HG02981 (cell line): Measurements from ENCODE around the gene TLX2.
"Not testable (repeated sequence)": the region's sequence is repeated elsewhere in the genome, so short reads cannot be mapped to it uniquely, and the experiment has no call there.

Experiments
- ATAC-seq: cut with Tn5 transposase; IDR thresholded peaks from one replicate; pipeline ENCODE4 v1.9.1; 2021; ENCODE audit warnings: mild to moderate bottlenecking, moderate library complexity; ENCODE audit not compliant: unreplicated experiment

The TLX2 gene

DNA sequence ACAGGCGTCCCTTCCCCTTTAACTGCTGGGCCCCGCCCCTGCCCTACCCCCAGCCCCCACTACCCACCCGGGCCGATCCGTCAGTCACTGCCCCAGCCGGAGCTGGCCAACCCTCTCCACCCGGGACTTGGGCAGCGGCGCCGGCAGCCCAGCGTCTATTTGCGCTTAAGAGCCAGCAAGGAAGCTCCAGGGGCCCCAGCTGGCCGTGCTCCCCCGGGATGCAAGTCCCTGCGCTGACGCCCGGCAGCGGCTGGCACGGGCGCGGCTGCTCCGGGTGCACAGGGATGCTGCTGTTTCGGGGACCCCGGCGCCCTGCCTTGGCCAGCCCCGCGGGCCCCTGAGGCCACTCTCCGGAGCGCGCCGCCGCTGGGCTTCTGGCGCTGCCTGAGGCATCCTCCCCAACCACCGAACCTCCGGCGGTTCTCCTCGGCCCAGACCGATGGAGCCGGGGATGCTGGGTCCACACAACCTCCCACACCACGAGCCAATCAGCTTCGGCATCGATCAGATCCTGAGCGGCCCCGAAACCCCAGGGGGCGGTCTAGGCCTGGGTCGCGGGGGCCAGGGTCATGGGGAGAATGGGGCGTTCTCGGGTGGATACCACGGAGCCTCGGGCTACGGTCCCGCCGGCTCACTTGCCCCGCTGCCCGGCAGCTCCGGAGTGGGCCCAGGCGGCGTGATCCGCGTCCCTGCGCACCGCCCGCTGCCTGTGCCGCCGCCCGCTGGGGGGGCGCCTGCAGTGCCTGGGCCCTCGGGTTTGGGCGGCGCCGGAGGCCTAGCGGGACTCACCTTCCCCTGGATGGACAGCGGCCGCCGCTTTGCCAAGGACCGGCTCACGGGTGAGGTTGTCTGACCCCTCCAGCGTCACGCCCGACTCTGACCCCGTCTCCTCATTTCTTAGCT lies at the start of gene TLX2:
Gene TLX2, plus strand, starts transcription at position 83 of the 903 bp plus-strand sequence. Its CDS starts 357 bp downstream, at position 440.
- no peak for ATAC-seq

DNA sequence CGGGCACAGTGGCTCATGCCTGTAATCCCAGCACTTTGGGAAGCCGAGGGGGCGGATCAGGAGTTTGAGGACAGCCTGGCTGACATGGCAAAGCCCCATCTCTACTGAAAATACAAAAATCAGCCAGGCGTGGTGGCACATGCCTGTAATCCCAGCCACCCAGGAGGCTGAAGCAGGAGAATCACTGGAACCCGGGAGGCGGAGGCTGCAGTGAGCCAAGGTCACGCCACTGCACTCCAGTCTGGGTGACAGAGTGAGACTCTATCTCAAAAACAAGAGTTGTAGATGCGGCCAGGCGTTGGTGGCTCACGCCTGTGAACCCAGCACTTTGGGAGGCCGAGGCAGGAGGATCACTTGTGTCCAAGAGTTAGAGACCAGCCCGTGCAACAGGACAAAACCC lies 43.5 kb upstream of the TLX2 start:
- not testable (repeated sequence) for ATAC-seq

DNA sequence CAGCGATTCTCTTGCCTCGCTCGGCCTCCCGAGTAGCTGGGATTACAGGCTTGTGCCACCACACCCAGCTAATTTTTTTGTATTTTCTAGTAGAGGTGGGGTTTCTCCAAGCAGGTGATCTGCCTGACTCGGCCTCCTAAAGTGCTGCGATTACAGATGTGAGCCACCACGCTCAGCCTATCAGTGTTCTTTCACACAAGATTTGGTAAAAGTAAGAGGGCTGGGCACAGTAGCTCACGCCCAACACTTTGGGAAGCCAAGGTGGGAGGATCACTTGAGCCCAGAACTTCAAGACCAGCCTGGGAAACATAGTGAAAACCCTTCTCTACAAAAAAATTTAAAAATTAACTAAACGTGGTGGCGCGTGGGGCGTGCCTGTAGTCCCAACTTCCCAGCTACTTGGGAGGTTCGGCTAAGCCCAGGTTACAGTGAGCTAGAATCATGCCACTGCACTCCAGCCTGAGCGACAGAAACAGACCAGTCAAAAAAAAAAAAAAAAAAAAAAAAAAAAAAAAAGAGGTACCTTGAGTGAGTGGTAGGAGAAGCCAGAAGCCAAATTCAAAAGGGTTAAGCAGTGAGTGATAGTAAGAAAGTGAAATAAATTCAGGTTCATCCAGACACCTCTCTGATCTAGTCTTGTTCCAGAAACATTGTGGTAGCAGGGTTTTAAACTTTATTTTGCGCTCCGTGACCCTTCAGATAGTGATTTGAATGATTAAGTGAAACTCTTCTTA lies 42.8 kb upstream of the TLX2 start:
- no peak for ATAC-seq

DNA sequence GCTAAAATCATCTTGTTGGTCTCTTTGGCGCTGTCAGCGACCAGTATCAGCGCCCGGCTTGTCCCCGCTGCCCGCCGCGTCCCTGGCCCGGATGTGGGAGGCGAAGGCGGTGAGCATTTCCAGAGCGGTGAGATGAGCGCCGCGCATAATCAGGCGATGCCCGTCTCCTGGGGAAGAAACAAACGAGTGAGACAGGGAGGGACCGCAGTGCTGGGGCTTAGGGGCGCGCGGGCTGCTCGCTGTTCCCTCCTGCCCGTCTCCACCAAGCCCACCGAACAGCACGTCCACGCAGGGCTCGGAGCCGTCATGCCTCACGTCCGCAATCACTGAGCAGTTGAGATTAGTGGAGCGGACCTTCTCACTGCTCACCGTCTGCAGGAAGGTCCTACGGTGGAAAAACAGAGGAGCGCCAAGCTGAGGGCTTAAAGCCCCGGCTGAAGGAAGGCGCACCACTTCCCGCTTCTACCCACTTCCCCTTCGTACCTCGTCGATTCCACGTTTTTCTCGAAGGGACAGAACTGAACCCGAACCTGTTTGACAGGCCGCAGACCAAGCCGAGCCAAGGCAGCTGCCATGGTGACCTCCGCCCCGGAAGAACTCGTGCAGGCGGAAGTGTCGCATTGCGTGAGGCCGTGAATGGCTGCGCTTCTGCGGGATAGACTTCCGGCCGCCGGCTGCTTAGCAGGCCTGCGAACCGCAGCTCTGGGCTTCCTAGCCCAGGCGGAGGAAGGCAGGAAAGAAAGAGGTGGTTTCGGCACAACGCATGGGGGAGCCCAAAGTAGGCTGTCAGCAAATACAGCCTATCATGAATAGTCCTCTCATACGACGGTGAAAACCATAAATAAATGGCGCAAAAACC lies 41.9 kb upstream of the TLX2 start, which contains the start of gene MRPL53:
Gene MRPL53, minus strand, starts transcription at position 595 of the 859 bp plus-strand sequence. Its CDS starts 20 bp downstream, at position 575.
- ATAC-seq, result peak; percentile 77

DNA sequence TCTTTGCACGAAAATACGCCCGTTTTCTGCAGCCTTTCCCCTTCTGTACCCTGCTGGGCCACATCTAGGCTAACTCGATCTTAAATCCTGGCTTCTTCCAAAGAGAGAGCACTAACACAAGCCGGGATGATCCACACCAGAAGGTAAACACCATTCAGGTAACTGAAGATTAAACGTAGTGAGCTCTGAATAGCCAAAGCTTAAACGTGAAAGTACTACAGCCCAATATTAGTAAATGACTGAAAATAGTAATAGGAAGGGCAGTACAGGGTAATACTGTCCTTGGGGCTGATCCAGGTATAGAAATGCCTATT lies 41.3 kb upstream of the TLX2 start:
- peak; percentile 8 for ATAC-seq

DNA sequence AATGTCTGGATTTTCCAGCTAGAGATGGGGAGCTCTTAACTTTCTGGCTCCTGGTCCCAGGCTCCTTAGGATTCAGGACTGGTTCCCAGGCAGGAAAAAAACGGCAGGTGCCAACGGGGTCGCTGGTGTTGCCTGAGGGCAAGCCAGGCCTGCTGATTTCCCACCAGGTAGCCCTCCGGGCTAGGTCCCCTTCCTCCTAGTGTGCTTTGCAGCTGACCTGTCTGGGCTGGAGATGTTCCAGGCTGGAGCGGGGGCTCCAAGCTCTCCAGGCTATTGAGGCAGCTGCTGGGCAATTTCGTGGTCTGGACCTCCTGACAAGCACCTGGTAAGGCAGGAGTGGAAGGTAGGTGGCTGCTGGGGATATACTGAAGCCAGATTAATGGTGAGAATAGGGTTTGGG lies 39.8 kb upstream of the TLX2 start:
- ATAC-seq, result no peak

DNA sequence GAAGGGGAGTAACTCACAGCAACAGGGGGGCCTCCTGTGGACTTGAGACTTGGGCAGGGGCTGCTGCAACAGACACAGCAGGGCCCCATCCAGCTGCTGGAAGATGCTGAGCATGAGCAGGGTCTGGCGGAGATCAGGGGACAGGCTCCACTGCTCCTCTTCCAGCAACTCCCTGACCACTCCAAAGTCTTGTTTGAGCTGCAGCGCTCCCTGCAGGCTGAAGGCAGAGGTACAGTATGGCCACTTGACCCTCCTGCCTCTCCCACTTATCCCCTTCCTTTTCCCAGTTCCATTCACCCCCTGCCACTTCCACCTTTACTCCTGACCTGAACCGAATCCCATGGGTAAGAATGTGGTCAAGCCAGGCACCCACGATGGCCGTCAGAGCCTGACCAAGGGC lies 39.4 kb upstream of the TLX2 start:
- no peak for ATAC-seq

DNA sequence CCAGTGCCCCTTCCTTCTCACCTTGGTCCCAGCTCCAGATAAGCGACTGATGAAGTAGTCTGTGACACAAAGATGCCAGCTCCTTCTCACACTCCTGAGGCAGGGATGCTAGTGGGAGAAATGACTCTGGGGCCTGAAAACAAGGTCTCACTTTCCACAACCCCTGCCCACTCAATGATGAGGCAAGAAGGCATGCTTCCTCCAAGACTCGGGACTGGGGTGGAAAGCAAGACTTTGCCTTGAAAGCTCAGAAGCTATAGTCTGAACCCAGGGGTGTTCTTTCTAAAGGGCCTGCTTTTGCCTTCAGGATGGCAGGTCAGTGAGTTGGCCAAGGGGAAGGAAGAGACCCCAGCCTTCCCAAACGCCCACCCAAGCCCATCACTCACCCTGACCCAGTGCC lies 32.8 kb upstream of the TLX2 start:
- ATAC-seq, result no peak

DNA sequence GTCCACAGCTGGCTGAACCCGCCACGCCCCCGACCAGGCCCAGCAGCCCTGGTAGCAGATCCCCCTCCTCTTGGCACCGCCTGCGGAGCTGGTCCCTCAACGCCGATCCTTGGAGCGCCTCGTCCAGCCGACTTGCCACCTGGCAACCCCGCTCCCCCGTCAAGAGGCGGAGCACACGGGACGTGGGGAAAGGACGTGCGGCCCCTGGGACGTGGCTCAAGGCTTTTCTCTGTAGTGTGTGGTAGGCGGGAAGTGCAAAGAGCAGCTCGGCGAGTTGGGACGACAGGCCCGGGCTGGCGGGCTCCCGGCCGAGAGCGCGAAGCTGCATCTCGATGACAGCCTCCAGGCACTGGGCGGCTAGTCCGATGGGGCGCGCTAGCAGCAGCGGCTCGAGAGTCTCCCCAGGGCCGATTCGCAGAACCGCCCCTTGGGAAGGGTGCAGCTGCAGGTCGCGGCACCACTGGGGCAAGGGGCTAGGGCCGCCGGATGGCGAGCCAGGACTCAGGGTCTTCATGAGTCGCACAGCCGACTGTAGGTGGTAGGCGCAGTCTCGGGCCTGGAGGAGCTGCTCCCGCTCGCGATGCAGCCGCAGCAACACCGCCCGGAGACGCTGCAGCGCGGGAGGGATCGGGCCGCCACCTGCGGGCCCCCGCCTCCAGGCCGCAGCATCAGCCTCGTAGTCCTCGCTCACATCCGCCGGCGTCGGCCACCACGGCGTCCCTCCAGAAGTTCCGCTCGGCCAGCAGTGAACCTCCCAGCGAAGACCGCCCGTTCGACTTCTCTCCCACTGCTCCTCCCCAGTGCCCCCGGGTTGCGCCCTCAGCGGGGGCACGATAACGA lies 32.1 kb upstream of the TLX2 start:
- ATAC-seq, result peak; percentile 29

DNA sequence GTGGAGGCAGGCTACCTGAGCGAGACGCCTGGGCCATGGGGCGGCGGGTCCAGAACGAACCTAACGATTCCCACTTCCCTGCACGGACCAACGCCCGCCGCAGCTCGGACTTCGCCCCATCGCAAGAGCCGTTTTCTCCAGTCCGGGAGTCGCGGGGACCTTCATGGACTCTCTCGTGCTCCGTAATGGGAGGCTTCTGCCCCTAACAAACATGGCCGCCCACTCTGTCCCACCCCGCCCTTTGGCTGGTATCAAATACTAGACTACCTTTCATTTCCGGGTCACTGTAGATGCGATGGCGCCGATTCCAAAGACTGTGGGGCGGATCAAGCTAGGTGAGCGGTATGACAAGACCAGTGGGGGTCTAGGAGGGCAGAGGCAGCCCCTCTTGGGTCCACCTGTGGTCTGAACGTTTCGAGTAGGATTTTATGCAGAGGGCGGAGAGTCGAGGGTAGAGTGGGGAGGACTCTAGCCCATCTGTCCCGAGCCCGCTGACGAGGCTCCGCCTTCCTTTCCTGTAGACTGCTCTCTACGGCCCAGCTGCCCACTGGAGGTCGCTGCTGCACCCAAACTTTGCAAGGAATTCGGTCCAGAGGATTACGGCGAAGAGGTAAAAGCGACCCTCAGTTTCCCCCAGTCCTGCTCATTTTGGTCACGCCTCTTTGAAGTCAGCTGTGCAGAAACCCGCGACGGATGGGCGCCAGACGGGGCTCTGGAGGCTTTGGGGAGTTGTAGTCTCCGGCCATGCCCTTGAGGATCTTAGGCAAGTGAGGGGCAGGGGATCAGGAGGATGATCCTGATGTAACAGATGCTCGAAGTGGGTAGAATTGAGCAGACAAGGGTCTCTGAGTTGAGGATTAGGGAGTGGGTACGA lies 31.2 kb upstream of the TLX2 start, which contains the start of the genes CCDC142 and TTC31:
Gene CCDC142, minus strand, starts transcription at position 198 of the 874 bp plus-strand sequence. Its CDS starts 161 bp downstream, at position 37.
Gene TTC31, plus strand, starts transcription at position 281 of the 874 bp plus-strand sequence. Its CDS starts 15 bp downstream, at position 296.
- peak; percentile 92 for ATAC-seq

DNA sequence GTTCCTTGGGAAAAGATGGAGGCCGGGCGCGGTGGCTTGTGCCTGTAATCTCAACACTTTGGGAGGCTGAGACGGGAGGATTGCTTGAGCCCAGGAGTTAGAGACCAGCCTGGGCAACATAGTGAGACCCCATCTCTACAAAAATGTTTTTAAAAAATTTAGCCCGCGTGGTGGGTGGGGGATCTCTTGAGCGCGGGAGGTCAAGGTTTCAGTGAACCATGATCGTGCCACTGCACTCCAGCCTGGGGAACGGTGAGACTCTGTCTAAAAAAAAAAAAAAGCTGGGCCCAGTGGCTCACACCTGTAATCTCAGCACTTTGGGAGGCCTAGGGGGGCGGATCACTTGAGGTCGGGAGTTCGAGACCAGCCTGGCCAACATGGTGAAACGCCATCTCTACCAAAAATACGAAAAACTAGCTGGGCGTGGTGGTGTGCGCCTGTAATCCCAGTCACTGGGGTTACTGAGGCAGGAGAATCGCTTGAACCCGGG lies 30.5 kb upstream of the TLX2 start:
- ATAC-seq, result not testable (repeated sequence)

DNA sequence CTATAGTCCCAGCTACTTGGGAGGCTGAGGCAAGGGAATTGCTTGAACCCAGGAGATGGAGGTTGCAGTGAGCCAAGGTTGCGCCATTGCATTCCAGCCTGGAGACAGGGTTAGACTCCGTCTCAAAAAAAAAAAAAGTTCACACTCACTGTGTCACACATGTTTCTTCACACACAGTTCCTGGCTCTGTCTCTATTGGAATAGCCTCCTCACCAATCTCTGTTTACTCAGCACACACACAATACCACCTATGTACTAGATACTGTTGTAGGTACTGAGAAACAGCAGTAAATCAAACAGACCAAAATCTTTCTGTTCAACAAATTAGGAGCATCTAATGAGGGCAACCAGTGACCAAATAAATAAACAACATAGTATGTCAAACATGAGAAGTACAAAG lies 28.1 kb upstream of the TLX2 start:
- no peak for ATAC-seq

DNA sequence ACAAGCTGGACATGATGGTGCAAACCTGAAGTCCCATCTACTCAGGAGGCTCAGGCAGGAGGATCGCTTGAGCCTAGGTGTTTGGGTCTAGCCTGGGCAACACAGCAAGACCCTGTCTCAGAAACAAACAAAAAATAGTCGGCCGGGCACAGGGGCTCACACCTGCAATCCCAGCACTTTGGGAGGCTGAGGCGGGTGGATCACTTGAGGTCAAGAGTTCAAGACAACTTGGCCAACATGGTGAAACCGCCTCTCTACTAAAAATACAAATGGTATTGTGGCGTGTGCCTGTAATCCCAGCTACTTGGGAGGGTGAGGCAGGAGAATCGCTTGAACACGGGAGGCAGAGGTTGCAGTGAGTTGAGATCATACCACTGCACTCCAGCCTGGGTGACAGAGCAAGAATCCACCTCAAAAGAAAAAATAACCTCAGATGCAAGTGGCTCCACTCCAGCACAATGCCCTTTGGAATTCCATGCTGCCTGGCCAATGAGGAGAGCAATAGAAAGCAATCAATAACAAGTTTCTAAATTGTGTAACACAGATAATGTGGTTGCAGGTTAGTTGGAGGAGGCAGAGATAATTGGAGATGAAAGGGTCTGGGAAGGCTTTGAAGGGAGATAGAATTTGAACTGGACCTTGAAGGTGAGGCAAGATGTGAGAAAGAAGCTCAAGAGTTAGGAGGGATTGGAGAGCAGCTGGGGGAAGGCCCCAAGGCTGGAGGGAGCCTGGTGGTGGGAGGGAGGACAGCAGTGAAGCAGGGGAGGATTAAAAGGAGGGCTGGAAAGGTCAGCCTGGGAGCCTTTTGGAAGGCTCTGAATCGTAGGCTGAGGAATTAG lies 25.4 kb upstream of the TLX2 start:
- no peak for ATAC-seq

DNA sequence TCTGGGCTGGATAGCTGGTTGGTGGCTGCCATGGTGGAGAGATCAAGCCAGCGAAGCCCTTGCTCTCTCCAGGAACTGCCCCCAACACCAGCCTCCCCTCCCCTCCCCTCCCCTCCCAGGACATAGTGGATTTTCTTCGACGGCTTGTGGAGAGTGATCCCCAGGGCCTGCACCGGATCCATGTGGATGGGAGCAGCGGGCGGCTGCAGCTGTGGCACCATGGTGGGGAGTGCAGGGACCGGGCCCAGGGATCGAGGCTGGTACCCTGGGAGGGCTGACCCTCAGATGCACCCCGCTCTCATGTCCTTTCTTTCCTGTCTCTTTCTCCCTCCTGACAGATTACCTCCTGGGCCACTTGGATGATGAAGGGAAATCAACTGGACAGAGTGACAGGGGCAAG lies 24.3 kb upstream of the TLX2 start:
- ATAC-seq, result no peak

DNA sequence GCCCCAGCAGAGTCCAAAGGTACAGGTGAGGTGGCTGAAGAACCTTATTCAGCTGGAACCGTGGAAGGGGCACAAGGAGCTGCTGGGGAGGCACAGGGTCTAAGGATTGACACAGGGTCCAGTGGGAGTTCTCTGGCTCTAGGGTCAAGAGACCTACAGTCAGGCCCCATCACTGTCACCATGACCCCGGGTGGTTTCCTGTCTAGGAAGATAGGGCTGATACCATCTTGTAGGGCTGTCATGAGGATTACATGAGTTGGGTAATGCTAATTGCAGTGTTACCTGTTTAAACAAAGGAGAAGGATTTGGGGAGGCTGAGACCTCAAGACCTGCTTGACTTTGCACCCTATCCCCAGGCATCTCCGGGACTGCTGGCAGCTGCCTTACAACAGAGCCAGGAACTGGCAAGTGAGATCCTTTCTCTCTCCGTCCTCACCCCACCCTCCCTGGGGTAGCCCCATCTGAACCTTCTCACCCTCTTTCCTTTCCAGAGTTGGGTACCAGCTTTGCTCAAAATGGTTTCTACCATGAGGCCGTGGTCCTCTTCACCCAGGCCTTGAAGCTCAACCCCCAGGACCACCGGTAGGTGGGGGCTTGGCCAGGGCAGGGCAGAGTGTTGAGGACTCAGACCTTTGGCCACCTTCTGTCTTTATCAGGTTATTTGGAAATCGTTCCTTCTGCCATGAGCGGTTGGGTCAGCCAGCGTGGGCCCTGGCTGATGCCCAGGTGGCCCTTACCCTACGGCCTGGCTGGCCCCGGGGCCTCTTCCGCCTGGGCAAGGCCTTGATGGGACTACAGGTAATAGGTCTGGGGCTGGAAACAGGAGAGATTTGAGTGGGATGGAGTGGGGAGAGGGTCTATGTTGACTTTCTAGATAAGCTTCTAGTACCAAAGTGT lies 22.4 kb upstream of the TLX2 start:
- no peak for ATAC-seq

DNA sequence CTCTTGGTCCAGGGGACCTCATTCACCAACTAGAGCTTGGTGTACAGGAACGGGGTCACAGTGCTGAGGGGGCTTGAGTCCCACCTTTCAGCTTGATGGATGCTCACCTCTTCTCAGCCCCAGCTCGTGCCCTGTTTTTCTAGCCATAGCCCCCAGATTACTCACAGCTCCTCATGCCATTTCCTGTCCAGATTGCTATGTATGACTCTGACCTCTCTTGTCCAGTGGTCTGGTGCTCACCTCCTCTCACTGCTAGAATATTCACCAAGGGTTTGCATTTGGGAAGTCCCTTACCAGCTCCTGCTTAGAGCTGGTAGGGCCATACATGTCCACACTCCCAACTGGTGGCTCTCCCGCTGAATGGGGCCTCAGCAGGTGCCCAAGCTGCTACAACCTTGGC lies 20.7 kb upstream of the TLX2 start:
- ATAC-seq, result no peak

DNA sequence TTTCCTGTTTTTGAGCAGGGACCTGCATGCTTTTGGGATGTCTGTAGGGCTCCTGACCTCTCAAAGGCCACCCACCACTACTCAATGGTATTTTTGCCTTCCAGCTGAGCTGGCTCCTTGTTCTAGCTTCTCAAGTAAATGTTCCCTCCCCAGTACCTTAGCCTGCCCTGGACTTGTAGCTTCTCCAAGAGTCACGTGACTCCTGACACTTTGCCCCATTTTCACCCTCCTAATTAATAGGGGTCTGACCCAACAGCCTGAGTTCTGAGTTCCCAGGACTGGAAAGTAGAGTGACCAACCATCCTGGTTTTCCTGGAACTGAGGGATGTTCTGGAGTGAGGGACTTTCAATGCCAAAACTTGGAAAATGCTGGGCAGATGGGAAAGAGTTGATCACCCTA lies 18.8 kb upstream of the TLX2 start:
- ATAC-seq, result no peak
